SK-N-MC (cell line): ENCODE results near the gene HSPA4.

ENCODE experiments used
- DNase-seq: peaks from one replicate; pipeline ENCODE4 v3.0.0-alpha.2; 2011; ENCODE audit warnings: low read depth, low spot score
- H3K27ac ChIP-seq: fragments of 200-600 bp; sonication (generic); 2 replicates; pipeline ENCODE4 v1.5.1; 2016; ENCODE audit warnings: mixed run types
- H3K36me3 ChIP-seq: fragments of 200-600 bp; sonication (generic); 2 replicates; pipeline ENCODE4 v1.6.1; 2017; ENCODE audit warnings: antibody characterized with exemption, low read length, mixed read lengths; ENCODE audit not compliant: insufficient read depth
- H3K4me3 ChIP-seq: fragments of 200-600 bp; sonication (generic); 2 replicates; pipeline ENCODE4 v1.5.1; 2016
- H3K9ac ChIP-seq: fragments of 200-600 bp; sonication (generic); 2 replicates; pipeline ENCODE4 v1.8.0; 2017; ENCODE audit warnings: mixed run types, mixed read lengths; ENCODE audit not compliant: insufficient read length
- H3K9me3 ChIP-seq: fragments of 200-600 bp; sonication (generic); 2 replicates; pipeline ENCODE4 v1.6.1; 2017; ENCODE audit warnings: low read depth, mild to moderate bottlenecking, antibody characterized with exemption, low read length, moderate library complexity, mixed read lengths
- EZH2 ChIP-seq: fragments of 200-600 bp; sonication (generic); IDR thresholded peaks from one replicate; pipeline ENCODE4 v1.6.1; 2017; ENCODE audit warnings: antibody characterized with exemption
- FOXP2 ChIP-seq: optimal IDR thresholded peaks from 2 replicates; pipeline ENCODE3; 2011; ENCODE audit warnings: mild to moderate bottlenecking, moderate library complexity; ENCODE audit not compliant: insufficient read depth; ENCODE audit errors: extremely low read length, control extremely low read depth
- POLR2AphosphoS5 ChIP-seq: IDR thresholded peaks from 2 replicates; pipeline ENCODE4 v1.6.1; 2012; ENCODE audit warnings: mild to moderate bottlenecking, low read depth, low read length, borderline replicate concordance

Gene HSPA4

GRCh38 chr5:133047404-133047803 is 4.4 kb upstream of the HSPA4 start:
- H3K9me3 ChIP-seq, result no peaks in the 10 kb centered on the region
- no peak for TF ChIP-seq EZH2
- no peak for TF ChIP-seq FOXP2
- no peak for TF ChIP-seq POLR2AphosphoS5
- H3K4me3 ChIP-seq, result no peak overlapping the region
- H3K27ac ChIP-seq, result no peak overlapping the region
- no peak overlapping the region for H3K9ac ChIP-seq
- no peaks in the 10 kb centered on the region for H3K36me3 ChIP-seq
- no peak for DNase-seq

- Histone ChIP-seq H3K27ac (peak overlapping the region; percentile 82), H3K4me3 (peak overlapping the region; percentile 62)
- DNase-seq, result no peak
Measured at GRCh38 chr5:133048993-133049725, 2.7 kb upstream of the HSPA4 start.

GRCh38 chr5:133049726-133050048 is 2.1 kb upstream of the HSPA4 start:
- peak overlapping the region; percentile 82 for H3K27ac ChIP-seq

More at GRCh38 chr5:133048993-133049725, 2.7 kb upstream of the HSPA4 start:
- peak overlapping the region; percentile 62 for H3K9ac ChIP-seq
- TF ChIP-seq FOXP2, result no peak
- TF ChIP-seq POLR2AphosphoS5, result no peak
- TF ChIP-seq EZH2, result no peak
- H3K36me3 ChIP-seq, result peaks cover 1% of the 10 kb centered on the region; the same call in 1 of the 2 replicates
- H3K9me3 ChIP-seq, result no peaks in the 10 kb centered on the region

GRCh38 chr5:133050521-133050920 is 1.3 kb upstream of the HSPA4 start:
- Histone ChIP-seq H3K27ac (peak overlapping the region; percentile 96), H3K9ac (peak overlapping the region; percentile 98), H3K4me3 (peak overlapping the region; percentile 89), H3K9me3 (no peaks in the 10 kb centered on the region), H3K36me3 (peaks cover 5% of the 10 kb centered on the region; the same call in 1 of the 2 replicates)
- DNase-seq, result no peak
- TF ChIP-seq POLR2AphosphoS5 (no peak), FOXP2 (no peak), EZH2 (no peak)

More at GRCh38 chr5:133049726-133050048, 2.1 kb upstream of the HSPA4 start:
- Histone ChIP-seq H3K9me3 (no peaks in the 10 kb centered on the region), H3K9ac (peak overlapping the region; percentile 62), H3K4me3 (peak overlapping the region; percentile 62), H3K36me3 (peaks cover 5% of the 10 kb centered on the region; the same call in 1 of the 2 replicates)
- DNase-seq, result no peak
- TF ChIP-seq EZH2, result no peak
- no peak for TF ChIP-seq FOXP2
- no peak for TF ChIP-seq POLR2AphosphoS5

- Histone ChIP-seq H3K4me3 (peak overlapping the region; percentile 89), H3K9me3 (no peaks in the 10 kb centered on the region), H3K36me3 (peaks cover 5% of the 10 kb centered on the region; the same call in 1 of the 2 replicates), H3K27ac (peak overlapping the region; percentile 96), H3K9ac (peak overlapping the region; percentile 98)
- no peak for DNase-seq
- TF ChIP-seq POLR2AphosphoS5 (no peak), FOXP2 (no peak), EZH2 (no peak)
Measured at GRCh38 chr5:133051061-133051541, 712 bp upstream of the HSPA4 start.

- Histone ChIP-seq H3K36me3 (peaks cover 5% of the 10 kb centered on the region; the same call in 1 of the 2 replicates), H3K4me3 (peak overlapping the region; percentile 89), H3K27ac (peak overlapping the region; percentile 96), H3K9me3 (no peaks in the 10 kb centered on the region), H3K9ac (peak overlapping the region; percentile 98)
- TF ChIP-seq FOXP2 (no peak), EZH2 (no peak), POLR2AphosphoS5 (no peak)
- no peak for DNase-seq
Measured at GRCh38 chr5:133052317-133053175, 733 bp downstream of the HSPA4 start.

GRCh38 chr5:133053448-133053847 is 1.6 kb downstream of the HSPA4 start:
- DNase-seq, result no peak
- H3K27ac ChIP-seq, result no peak overlapping the region
- TF ChIP-seq FOXP2 (no peak), EZH2 (no peak), POLR2AphosphoS5 (no peak)
- H3K36me3 ChIP-seq, result peaks cover 5% of the 10 kb centered on the region; the same call in 1 of the 2 replicates
- H3K4me3 ChIP-seq, result peak overlapping the region; percentile 89
- peak overlapping the region; percentile 98 for H3K9ac ChIP-seq
- no peaks in the 10 kb centered on the region for H3K9me3 ChIP-seq

- Histone ChIP-seq H3K9me3 (no peaks in the 10 kb centered on the region), H3K27ac (no peak overlapping the region), H3K9ac (no peak overlapping the region), H3K36me3 (peaks cover 5% of the 10 kb centered on the region; the same call in 1 of the 2 replicates), H3K4me3 (no peak overlapping the region)
- DNase-seq, result no peak
- TF ChIP-seq FOXP2 (no peak), POLR2AphosphoS5 (no peak), EZH2 (no peak)
Measured at GRCh38 chr5:133054697-133055471, 3.1 kb downstream of the HSPA4 start.
